Muscle layer of colon (tissue), 2 donors: ENCODE results near the gene SEZ6.

Source experiments
- H3K27ac ChIP-seq: one replicate; pipeline ENCODE4 v1.7.0; 2013; ENCODE audit warnings: low read depth, mild to moderate bottlenecking, low read length, moderate library complexity
- H3K27me3 ChIP-seq, 2 donors: one replicate each; pipeline ENCODE4 v1.7.0; 2013; ENCODE audit warnings: low read length in 2 of 2, mild to moderate bottlenecking in 2 of 2; ENCODE audit not compliant: insufficient read depth in 2 of 2, control insufficient read depth in 1 of 2
- H3K36me3 ChIP-seq: one replicate; pipeline ENCODE4 v1.7.0; 2013; ENCODE audit warnings: mild to moderate bottlenecking, low read length; ENCODE audit not compliant: insufficient read depth
- H3K4me1 ChIP-seq: one replicate; pipeline ENCODE4 v1.7.0; 2013; ENCODE audit warnings: mild to moderate bottlenecking, low read length; ENCODE audit not compliant: insufficient read depth
- H3K4me3 ChIP-seq, 2 donors: one replicate each; pipeline ENCODE4 v1.7.0; 2013; ENCODE audit warnings: low read length in 2 of 2, low read depth in 1 of 2, mild to moderate bottlenecking in 1 of 2, moderate library complexity in 1 of 2
- H3K9ac ChIP-seq: one replicate; pipeline ENCODE4 v1.7.0; 2013; ENCODE audit warnings: low read length
- H3K9me3 ChIP-seq: one replicate; pipeline ENCODE4 v1.7.0; 2013; ENCODE audit warnings: mild to moderate bottlenecking, low read length
- donor health status: abdominal sarcoma.
- donor health status: Adenocarcinoma of cecum.

The SEZ6 gene

DNA sequence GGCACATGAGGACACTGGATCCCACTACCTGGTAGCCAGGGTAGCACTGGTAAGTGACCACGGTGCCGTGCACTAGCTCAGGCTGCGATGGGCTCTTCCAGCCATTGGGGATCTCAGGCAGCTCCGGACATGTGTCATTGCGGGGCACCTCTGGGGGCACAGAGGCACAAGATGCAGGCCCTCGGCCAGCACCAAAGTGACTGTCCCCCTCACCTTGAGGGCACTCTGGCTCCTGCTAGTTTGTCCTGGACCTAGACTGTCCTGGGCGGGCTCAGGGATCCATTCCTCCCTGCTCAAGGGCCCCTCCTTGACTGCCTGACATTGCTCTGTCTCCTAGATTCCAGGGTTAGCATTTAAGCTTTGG, 47.9 kb downstream of the SEZ6 start:
- Histone ChIP-seq H3K27ac (no peak overlapping the region), H3K4me3 (no peak overlapping the region), H3K9me3 (no peaks in the 10 kb centered on the region), H3K4me1 (peaks cover 9% of the 10 kb centered on the region), H3K27me3 (no peaks in the 10 kb centered on the region), H3K9ac (no peak overlapping the region), H3K36me3 (no peaks in the 10 kb centered on the region)

GRCh38 chr17:28957277-28957991, 48.4 kb downstream of the SEZ6 start:
- H3K27me3 ChIP-seq: no peaks in the 10 kb centered on the region
- H3K4me1 ChIP-seq: peaks cover 13% of the 10 kb centered on the region
- no peak overlapping the region for H3K27ac ChIP-seq
- H3K9me3 ChIP-seq: no peaks in the 10 kb centered on the region
- H3K4me3 ChIP-seq: no peak overlapping the region
- H3K9ac ChIP-seq: no peak overlapping the region
- H3K36me3 ChIP-seq: no peaks in the 10 kb centered on the region

DNA sequence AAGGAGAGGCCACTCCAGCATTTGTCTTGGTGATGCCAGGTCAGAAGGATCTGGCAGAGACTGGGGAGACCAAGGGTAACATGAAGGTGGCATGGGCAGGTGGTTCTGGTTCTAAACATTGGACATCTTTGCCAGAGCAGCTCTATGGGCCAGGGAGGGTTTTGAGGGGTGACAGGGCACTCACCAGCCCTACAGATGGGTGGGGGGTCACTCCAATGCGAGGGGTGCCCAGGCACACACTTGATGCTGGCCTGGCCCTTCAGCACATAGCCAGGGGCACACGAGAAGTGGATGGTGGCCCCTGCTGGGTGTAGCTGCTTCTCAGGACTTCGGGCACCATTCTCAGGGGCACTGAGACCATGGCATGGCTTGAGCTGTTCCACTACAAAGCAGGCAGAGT, 49.0 kb downstream of the SEZ6 start:
- H3K4me1 ChIP-seq: peaks cover 13% of the 10 kb centered on the region
- H3K9ac ChIP-seq: no peak overlapping the region
- no peaks in the 10 kb centered on the region for H3K27me3 ChIP-seq
- H3K9me3 ChIP-seq: no peaks in the 10 kb centered on the region
- H3K27ac ChIP-seq: no peak overlapping the region
- no peaks in the 10 kb centered on the region for H3K36me3 ChIP-seq
- H3K4me3 ChIP-seq: no peak overlapping the region

GRCh38 chr17:28956112-28956511, 49.7 kb downstream of the SEZ6 start:
- Histone ChIP-seq H3K9me3 (no peaks in the 10 kb centered on the region), H3K4me1 (peaks cover 13% of the 10 kb centered on the region), H3K36me3 (no peaks in the 10 kb centered on the region), H3K9ac (no peak overlapping the region), H3K27ac (no peak overlapping the region), H3K4me3 (no peak overlapping the region), H3K27me3 (no peaks in the 10 kb centered on the region)

DNA sequence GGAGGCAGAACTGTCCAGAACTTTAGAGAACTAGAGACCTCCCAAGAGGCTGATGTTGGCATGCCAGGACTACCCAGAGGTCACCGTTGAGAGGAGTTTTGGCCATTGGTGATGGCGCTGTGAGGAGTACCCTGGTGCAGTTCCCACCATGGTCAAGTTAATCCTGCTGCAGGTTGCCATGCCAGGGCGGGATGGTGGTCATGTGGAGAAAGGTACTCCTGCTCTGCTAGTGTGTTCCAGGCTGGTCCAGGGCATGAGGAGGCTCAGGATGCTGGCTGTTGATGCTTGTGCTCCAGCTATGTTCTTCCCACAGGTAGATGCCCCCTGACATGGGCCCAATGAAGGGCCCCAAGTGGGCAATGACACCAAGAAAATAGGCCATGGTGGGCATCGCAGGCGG, 50.4 kb downstream of the SEZ6 start:
- H3K36me3 ChIP-seq: no peaks in the 10 kb centered on the region

GRCh38 chr17:28954886-28955285, 50.9 kb downstream of the SEZ6 start:
- Histone ChIP-seq H3K9me3 (no peaks in the 10 kb centered on the region), H3K4me3 (no peak overlapping the region), H3K27ac (no peak overlapping the region), H3K36me3 (no peaks in the 10 kb centered on the region), H3K9ac (no peak overlapping the region), H3K27me3 (no peaks in the 10 kb centered on the region), H3K4me1 (peaks cover 13% of the 10 kb centered on the region)

More for the DNA sequence above, 50.4 kb downstream of the SEZ6 start:
- H3K9me3 ChIP-seq: no peaks in the 10 kb centered on the region
- H3K27me3 ChIP-seq: no peaks in the 10 kb centered on the region
- no peak overlapping the region for H3K27ac ChIP-seq
- H3K4me1 ChIP-seq: peaks cover 13% of the 10 kb centered on the region
- no peak overlapping the region for H3K9ac ChIP-seq
- H3K4me3 ChIP-seq: no peak overlapping the region

DNA sequence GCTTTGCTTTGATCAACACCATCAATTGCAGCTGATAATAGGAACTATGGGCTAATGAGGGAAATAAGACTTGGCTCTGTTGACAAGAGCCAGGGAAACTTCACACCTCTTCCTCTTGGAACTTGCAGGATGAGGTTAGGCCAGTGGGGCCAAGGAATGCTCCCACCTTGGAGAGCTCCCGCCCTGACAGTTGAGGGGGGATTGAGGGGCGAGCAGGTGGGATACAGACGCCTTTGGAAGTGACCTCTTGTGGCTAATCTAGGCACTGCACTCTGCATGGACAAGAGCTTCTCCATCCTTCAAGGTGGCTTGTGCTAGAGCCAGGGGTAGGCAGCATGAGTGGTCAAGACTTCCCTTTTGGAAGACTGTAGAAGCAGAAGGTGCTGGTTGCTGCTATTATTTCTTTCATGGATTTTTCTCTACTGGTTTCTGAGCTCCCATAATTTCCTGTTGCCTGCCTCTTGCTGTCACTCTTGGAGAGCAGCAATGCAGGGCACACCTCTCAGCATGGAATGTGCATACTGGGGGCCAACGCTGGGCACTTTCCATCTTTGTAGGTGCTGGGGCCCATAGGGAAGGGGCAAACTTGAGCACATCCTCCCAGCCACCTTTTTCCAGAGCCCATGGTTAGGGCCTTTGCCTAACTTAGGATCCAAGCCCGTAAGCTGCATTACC, 52.3 kb downstream of the SEZ6 start:
- Histone ChIP-seq H3K9ac (no peak overlapping the region), H3K27me3 (no peaks in the 10 kb centered on the region), H3K4me1 (peaks cover 14% of the 10 kb centered on the region), H3K9me3 (no peaks in the 10 kb centered on the region), H3K27ac (no peak overlapping the region), H3K4me3 (no peak overlapping the region), H3K36me3 (no peaks in the 10 kb centered on the region)

DNA sequence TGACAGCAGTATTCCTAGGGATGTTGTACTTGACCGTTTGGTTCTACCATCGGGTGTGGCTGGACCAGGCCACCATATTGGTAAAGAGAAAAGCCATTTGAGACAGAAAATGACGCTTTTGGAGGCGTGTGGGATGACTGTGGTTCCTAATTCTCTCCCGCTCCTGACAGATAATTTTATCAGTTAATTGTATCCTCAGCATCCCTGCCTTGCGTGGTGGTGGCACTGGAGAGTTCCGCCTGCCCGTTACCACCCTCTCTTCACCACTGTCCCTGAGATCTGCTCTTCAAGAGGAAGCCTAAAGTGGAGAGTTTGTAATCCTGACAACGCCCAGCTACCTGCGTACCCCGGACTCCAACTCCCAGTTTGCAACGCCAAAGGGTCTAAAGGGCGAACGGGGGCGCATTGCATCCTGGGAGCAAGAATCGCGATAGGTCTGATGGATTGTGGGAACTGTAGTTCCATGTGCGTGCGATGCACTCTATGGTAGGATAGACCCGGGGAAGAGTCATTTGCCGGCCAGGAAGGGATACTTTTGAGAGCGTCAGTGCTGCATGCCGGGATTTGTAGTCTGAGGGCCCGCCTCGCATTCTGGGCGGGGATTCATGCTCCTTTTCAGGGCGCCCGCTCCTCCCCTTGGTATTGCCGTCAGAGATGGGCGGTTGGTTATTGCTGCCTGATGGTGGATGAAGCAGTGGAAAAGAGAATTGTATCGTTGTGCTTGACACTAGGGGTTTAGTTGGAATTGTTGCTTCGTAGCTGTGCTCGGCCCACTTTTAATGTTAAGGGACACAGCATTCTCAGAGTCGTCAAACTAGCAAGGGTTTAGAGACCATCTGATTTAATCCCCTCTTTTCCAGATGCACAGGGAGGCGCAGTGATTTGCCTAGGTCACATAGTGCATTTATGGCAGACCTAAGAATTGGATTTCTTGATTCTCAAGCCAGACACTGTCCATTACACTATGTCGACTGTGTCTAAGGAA, 53.5 kb downstream of the SEZ6 start:
- H3K4me1 ChIP-seq: peaks cover 27% of the 10 kb centered on the region
- H3K9me3 ChIP-seq: no peaks in the 10 kb centered on the region
- peak overlapping the region; percentile 89 for H3K9ac ChIP-seq
- H3K36me3 ChIP-seq: no peaks in the 10 kb centered on the region
- H3K4me3 ChIP-seq: peak overlapping the region; percentile 72 to 99
- H3K27me3 ChIP-seq: no peaks in the 10 kb centered on the region
- peak overlapping the region; percentile 96 for H3K27ac ChIP-seq

GRCh38 chr17:28951428-28951990, 54.3 kb downstream of the SEZ6 start, which contains the start of gene PHF12:
Gene PHF12 (minus strand): TSS chr17:28951518. CDS start chr17:28950960, 558 bp downstream.
- no peaks in the 10 kb centered on the region for H3K9me3 ChIP-seq
- peaks cover 35% of the 10 kb centered on the region for H3K4me1 ChIP-seq
- H3K4me3 ChIP-seq: peak within 1 kb of the TSS; percentile 72 to 99
- H3K27ac ChIP-seq: peak within 1 kb of the TSS; percentile 96
- no peaks in the 10 kb centered on the region for H3K36me3 ChIP-seq
- H3K27me3 ChIP-seq: no peaks in the 10 kb centered on the region
- peak within 1 kb of the TSS; percentile 89 for H3K9ac ChIP-seq

DNA sequence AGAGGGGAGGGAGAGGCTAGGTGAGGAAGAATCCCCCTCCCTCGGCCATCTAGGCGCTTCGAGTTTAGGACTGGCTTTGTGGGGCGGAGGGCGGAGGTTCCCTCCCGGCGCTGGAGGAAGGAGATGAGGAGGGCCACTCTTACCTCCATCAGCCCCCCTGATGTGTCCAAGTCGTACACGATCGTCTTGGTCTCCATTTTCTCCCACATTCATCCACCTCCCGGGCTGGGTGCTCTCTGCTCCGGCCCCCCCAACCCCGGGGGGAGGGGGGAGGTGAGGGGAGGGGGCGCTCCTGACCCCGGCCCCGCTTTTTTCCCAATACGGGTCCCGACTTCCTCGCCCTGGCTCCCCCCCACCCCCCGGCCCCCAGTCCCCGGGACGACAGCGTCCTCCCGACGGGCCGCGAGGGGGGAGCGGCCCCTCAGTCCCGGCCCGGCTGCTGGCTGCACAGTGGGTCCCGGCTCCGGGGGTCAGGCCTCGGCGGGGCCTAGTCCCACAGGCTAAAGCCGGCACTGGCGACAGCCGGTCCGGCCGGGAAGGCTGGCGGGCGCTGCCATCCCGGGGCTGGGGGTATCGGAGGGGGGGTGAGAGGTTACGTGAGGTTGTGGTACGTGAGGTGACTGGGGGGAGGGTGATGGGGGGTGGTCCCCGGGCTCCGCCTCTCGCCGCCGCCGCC, 54.9 kb downstream of the SEZ6 start:
- Histone ChIP-seq H3K27ac (peak overlapping the region; percentile 95), H3K4me3 (peak overlapping the region; percentile 72 to 87), H3K9ac (peak overlapping the region; percentile 76), H3K27me3 (no peaks in the 10 kb centered on the region), H3K4me1 (peaks cover 41% of the 10 kb centered on the region), H3K36me3 (no peaks in the 10 kb centered on the region), H3K9me3 (no peaks in the 10 kb centered on the region)
